ENCODE measurements around the gene SCN5A. TPM values are rescaled to one million over a fixed set of nuclear protein-coding genes. Genes with fewer than 3 reads are reported as not detected.

The SCN5A gene
- total and polyA plus RNA-seq, 2 of the 13 experiments (the other 11 are each of a cell fraction or from before 2014, with no cell fraction given), result 0.22 TPM; not detected in 1

DNA sequence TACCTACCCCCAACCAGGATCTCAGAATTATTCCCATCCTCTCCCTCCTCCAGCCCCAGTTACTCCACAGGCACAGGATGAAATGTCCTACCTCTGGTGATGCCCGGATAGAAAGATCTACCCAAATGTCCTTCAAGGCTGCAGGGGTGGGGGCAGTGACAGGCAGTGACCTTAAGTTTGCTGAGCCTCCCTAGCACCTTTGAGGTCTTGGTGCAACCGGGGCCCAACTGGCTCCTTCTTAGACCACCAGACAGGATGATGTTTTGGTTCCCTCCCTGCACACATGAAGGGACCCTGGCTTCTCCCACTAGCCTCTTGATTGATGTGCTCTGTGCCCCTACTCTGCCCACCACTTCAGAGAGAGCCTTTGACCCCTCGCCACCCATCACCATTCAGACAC, 117.0 kb downstream of the SCN5A start:
- H3K27me3 ChIP-seq (ENCODE audit: control insufficient read depth in 1 of 2, insufficient read depth in 2 of 2, low read length in 2 of 2), result no peaks in the 10 kb centered on the region
- H3K4me2 ChIP-seq (ENCODE audit: low read depth, low read length), result no peak overlapping the region
- no peaks in the 10 kb centered on the region for H3K79me2 ChIP-seq (ENCODE audit: insufficient read depth, low read length)
- H3K27ac ChIP-seq (ENCODE audit: extremely low read length, insufficient read depth, low read length), result no peak overlapping the region
- WGBS (ENCODE audit: low lambda C conversion rate), result 73% methylated on average over 3 of the region's 3 CpGs
- no peaks in the 10 kb centered on the region for H4K20me1 ChIP-seq (ENCODE audit: insufficient read depth, low read length)
- H3K36me3 ChIP-seq (replicated peaks in 1 of 2; ENCODE audit: control insufficient read depth in 1 of 2, insufficient read depth in 2 of 2, low read length in 2 of 2), result no peaks in the 10 kb centered on the region
- TF ChIP-seq KLF15 (CRISPR knock-in tag; IDR thresholded peaks at IDR 0.05; ENCODE audit: borderline replicate concordance) (no peak), NFE2 (CRISPR knock-in tag; IDR thresholded peaks at IDR 0.05) (no peak), CBX1 (IDR thresholded peaks at IDR 0.05; ENCODE audit: low read depth) (no peak), SRF (IDR thresholded peaks at IDR 0.05; ENCODE audit: low read depth, low read length) (no peak), ZNF17 (CRISPR knock-in tag; IDR thresholded peaks at IDR 0.05) (no peak), ZNF343 (CRISPR knock-in tag; IDR thresholded peaks at IDR 0.05) (no peak), HBP1 (CRISPR knock-in tag; IDR thresholded peaks at IDR 0.05; ENCODE audit: low read depth) (no peak), RERE (CRISPR knock-in tag; IDR thresholded peaks at IDR 0.05; ENCODE audit: low read depth) (no peak), ZNF788 (CRISPR knock-in tag; IDR thresholded peaks at IDR 0.05; ENCODE audit: borderline replicate concordance) (no peak)
- intact Hi-C loops (cut with micrococcal nuclease; ENCODE audit: unreplicated experiment) (no loop called here), in situ Hi-C loops (cut with HindIII; ENCODE audit: extremely low pct_ligation_motif_present, low pct_unique_long_range_greater_than_20kb) (loop anchor here (5.0 kb wide), 1 partner anchor 115 kb away; the partner anchor contains the start of gene SCN5A)
- no peak for DNase-seq (ENCODE audit: low spot score)
- CTCF ChIA-PET (ENCODE audit: low intra/inter-chr PET ratio, low total read pairs), result no interaction called here
- no peaks in the 10 kb centered on the region for H3K4me1 ChIP-seq (ENCODE audit: insufficient read depth, low read length)
- no peak for ATAC-seq
- no peak for FAIRE-seq
- no peak overlapping the region for H3K4me3 ChIP-seq (replicated peaks in 1 of 3; ENCODE audit: insufficient read depth in 1 of 3, low read depth in 2 of 3, low read length in 3 of 3)
- BruUV-seq (replicated peaks), result no TSS peak
- H3K9me3 ChIP-seq (ENCODE audit: low read length), result no peaks in the 10 kb centered on the region
- no peak overlapping the region for H3K9ac ChIP-seq (ENCODE audit: insufficient read depth, low read depth, low read length)
- POLR2A ChIA-PET, result no interaction called here
- no peak overlapping the region for H2AFZ ChIP-seq (ENCODE audit: low read length)
